Keratinocyte (primary cell): ENCODE results near the gene ZDHHC6. TPM values are rescaled to one million over a fixed set of nuclear protein-coding genes. Genes with fewer than 3 reads are reported as not detected.

ENCODE experiments used
- DNase-seq: peaks from one replicate; pipeline ENCODE4 v3.0.0-alpha.2; 2011; ENCODE audit warnings: low read depth, missing footprints, low spot score
- FAIRE-seq: peaks from 2 replicates; lab custom pipeline; 2011; peaks lifted over from hg19 to GRCh38; lab: Jason Lieb, UNC
- H2AFZ ChIP-seq: 2 replicates; pipeline ENCODE4 v1.6.0; 2012; ENCODE audit warnings: low read length, control low read depth, inconsistent platforms; ENCODE audit not compliant: control insufficient read depth
- H3K27ac ChIP-seq: 2 replicates; pipeline ENCODE4 v1.5.1; 2011; ENCODE audit warnings: low read length; ENCODE audit not compliant: control insufficient read depth, insufficient read depth
- H3K27me3 ChIP-seq: 3 replicates; pipeline ENCODE4 v1.6.0; 2011; ENCODE audit warnings: low read length; ENCODE audit not compliant: control insufficient read depth, insufficient read depth; ENCODE audit errors: extremely low read depth
- H3K36me3 ChIP-seq, 2 experiments: 2 replicates in 1 of 2; 3 replicates in 1 of 2; pipeline ENCODE4 v1.5.1; 2011; ENCODE audit warnings: low read length in 2 of 2, mild to moderate bottlenecking in 1 of 2; ENCODE audit not compliant: control insufficient read depth in 2 of 2, insufficient read depth in 2 of 2; ENCODE audit errors: extremely low read depth in 1 of 2
- H3K4me1 ChIP-seq: 3 replicates; pipeline ENCODE4 v1.5.1; 2011; ENCODE audit warnings: low read length; ENCODE audit not compliant: control insufficient read depth, insufficient read depth; ENCODE audit errors: extremely low read depth
- H3K4me2 ChIP-seq: 3 replicates; pipeline ENCODE4 v1.6.0; 2011; ENCODE audit warnings: low read depth, low read length; ENCODE audit not compliant: control insufficient read depth, insufficient read depth; ENCODE audit errors: extremely low read depth
- H3K4me3 ChIP-seq, 3 experiments: fragments of 200-600 bp in 1 of 3; sonication (generic) in 1 of 3; 2 replicates in 2 of 3; 3 replicates in 1 of 3; pipeline ENCODE4 v1.5.1; 2011 to 2016; ENCODE audit warnings: low read length in 3 of 3, mild to moderate bottlenecking in 3 of 3, control low read depth in 2 of 3, inconsistent platforms in 1 of 3, low read depth in 1 of 3, mixed read lengths in 1 of 3, mixed run types in 1 of 3, moderate library complexity in 1 of 3; ENCODE audit not compliant: control insufficient read depth in 2 of 3, insufficient read depth in 2 of 3; ENCODE audit errors: extremely low read depth in 1 of 3
- H3K79me2 ChIP-seq: 2 replicates; pipeline ENCODE4 v1.6.0; 2012; ENCODE audit warnings: low read length; ENCODE audit not compliant: control insufficient read depth, insufficient read depth
- H3K9ac ChIP-seq: 3 replicates; pipeline ENCODE4 v1.6.0; 2011; ENCODE audit warnings: low read length; ENCODE audit not compliant: control insufficient read depth, insufficient read depth; ENCODE audit errors: extremely low read depth
- H3K9me1 ChIP-seq: 3 replicates; pipeline ENCODE4 v1.6.0; 2011; ENCODE audit warnings: low read length; ENCODE audit not compliant: control insufficient read depth, insufficient read depth; ENCODE audit errors: extremely low read depth
- H3K9me3 ChIP-seq: 2 replicates; pipeline ENCODE4 v1.5.1; 2012; ENCODE audit warnings: low read depth, low read length; ENCODE audit not compliant: control insufficient read depth
- H4K20me1 ChIP-seq: 3 replicates; pipeline ENCODE4 v1.6.0; 2011; ENCODE audit warnings: low read length; ENCODE audit not compliant: control insufficient read depth, insufficient read depth; ENCODE audit errors: extremely low read depth
- CTCF ChIP-seq, 3 experiments: IDR thresholded peaks in 1 of 3; conservative IDR thresholded peaks in 1 of 3; optimal IDR thresholded peaks in 1 of 3; 2 replicates in 2 of 3; 3 replicates in 1 of 3; pipeline versions ENCODE3 to v1.5.1; 2011; ENCODE audit warnings: low read length in 3 of 3, mild to moderate bottlenecking in 3 of 3, moderate library complexity in 2 of 3, control low read depth in 1 of 3, inconsistent platforms in 1 of 3; ENCODE audit not compliant: insufficient read depth in 2 of 3; ENCODE audit errors: extremely low read depth in 1 of 3
- EZH2 ChIP-seq: IDR thresholded peaks from one replicate; pipeline ENCODE4 v1.6.1; 2012; ENCODE audit warnings: inconsistent platforms, mild to moderate bottlenecking, low read length, moderate library complexity
- dilution Hi-C: fragments of 300-500 bp; cut with MboI; formaldehyde crosslinking; loops from one replicate; pipeline ENCODE4 v1.7.0; 2020; ENCODE audit warnings: low sequenced_read_pairs; ENCODE audit not compliant: extremely low pct_ligation_motif_present
- polyA plus RNA-seq, 5 experiments: library from polyadenylated mRNA; depleted of rRNA in 3 of 5; stranded (reverse) in 3 of 5; stranded (forward) in 1 of 5; unstranded in 1 of 5; fragments of >200 nt; gene quantifications; 1 replicate in 1 of 5; 2 replicates in 3 of 5; 3 replicates in 1 of 5; pipeline versions ENCODE4 v1.2.1 to v1.2.3, GENCODE V29; 2011 to 2012; ENCODE audit warnings: missing spikeins in 2 of 5, low read depth in 1 of 5, low replicate concordance in 1 of 5

Gene ZDHHC6
- polyA plus RNA-seq, 1 donor (not counting 4 experiments of a cell fraction or from before 2014, with no cell fraction given): 34.2 TPM

DNA sequence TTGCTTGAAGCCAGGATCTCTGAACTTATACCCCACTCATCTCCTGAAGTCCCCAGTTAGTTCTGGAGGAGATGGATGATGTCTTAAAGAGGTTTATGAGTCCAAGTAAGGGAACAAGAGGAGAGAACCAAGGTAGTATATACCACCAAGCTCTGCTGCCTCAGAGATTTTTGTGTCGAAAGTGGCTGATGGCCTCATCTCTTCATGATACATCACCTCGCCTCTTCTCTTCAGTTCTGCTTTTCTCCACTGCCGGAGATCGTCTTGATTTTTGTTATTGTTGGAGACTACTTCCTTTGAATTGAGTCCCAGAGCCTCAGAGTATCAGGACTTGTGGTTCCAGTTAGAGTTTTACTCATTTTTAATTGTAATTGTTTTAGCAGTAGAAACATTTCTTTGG, 2.2 kb upstream of the ZDHHC6 start:
- dilution Hi-C loops: no loop called here
- H4K20me1 ChIP-seq: no peaks in the 10 kb centered on the region
- no peaks in the 10 kb centered on the region for H3K9me1 ChIP-seq
- no peaks in the 10 kb centered on the region for H3K27me3 ChIP-seq
- peaks cover 0 to 2% of the 10 kb centered on the region in 2 experiments for H3K36me3 ChIP-seq
- H3K4me2 ChIP-seq: peak overlapping the region; percentile 95
- H3K9ac ChIP-seq: no peak overlapping the region
- TF ChIP-seq CTCF (optimal IDR thresholded peaks at IDR 0.05 in 1 of 3, IDR thresholded peaks at IDR 0.05 in 1 of 3, conservative IDR thresholded peaks at IDR 0.05 in 1 of 3; ENCODE audit: extremely low read depth in 1 of 3, insufficient read depth in 2 of 3, low read length in 3 of 3) (no peak), EZH2 (no peak)
- no peaks in the 10 kb centered on the region for H3K9me3 ChIP-seq
- FAIRE-seq: no peak
- H3K27ac ChIP-seq: peak overlapping the region; percentile 90
- H3K4me1 ChIP-seq: peaks cover 15% of the 10 kb centered on the region
- H3K4me3 ChIP-seq: no peak overlapping the region
- no peak overlapping the region for H2AFZ ChIP-seq
- H3K79me2 ChIP-seq: peaks cover 71% of the 10 kb centered on the region
- DNase-seq: no peak

- Histone ChIP-seq H3K27me3 (no peaks in the 10 kb centered on the region), H3K9ac (peak overlapping the region; percentile 97), H3K9me1 (no peaks in the 10 kb centered on the region), H3K4me3 (peak overlapping the region; percentile 86 to 99 (median 98)), H3K79me2 (peaks cover 66% of the 10 kb centered on the region), H3K36me3 (peaks cover 0 to 2% of the 10 kb centered on the region in 2 experiments), H2AFZ (peak overlapping the region; percentile 93), H3K9me3 (no peaks in the 10 kb centered on the region), H3K4me2 (peak overlapping the region; percentile 95), H3K27ac (peak overlapping the region; percentile 90), H4K20me1 (no peaks in the 10 kb centered on the region), H3K4me1 (peaks cover 17% of the 10 kb centered on the region)
- TF ChIP-seq CTCF (optimal IDR thresholded peaks at IDR 0.05 in 1 of 3, IDR thresholded peaks at IDR 0.05 in 1 of 3, conservative IDR thresholded peaks at IDR 0.05 in 1 of 3; ENCODE audit: extremely low read depth in 1 of 3, insufficient read depth in 2 of 3, low read length in 3 of 3) (no peak), EZH2 (no peak)
- dilution Hi-C loops: no loop called here
- no peak for FAIRE-seq
- no peak for DNase-seq
These were observed 860 bp upstream of the ZDHHC6 start for GRCh38 chr10:112447620-112447928.
